ENCODE measurements around the gene SGSH. TPM values are rescaled to one million over a fixed set of nuclear protein-coding genes. Genes with fewer than 3 reads are reported as not detected.
"Not testable (repeated sequence)": the region's sequence is repeated elsewhere in the genome, so short reads cannot be mapped to it uniquely, and the experiment has no call there.

SGSH gene
- total RNA-seq, 1 donor from 2014 or later, result 24.0 TPM

DNA sequence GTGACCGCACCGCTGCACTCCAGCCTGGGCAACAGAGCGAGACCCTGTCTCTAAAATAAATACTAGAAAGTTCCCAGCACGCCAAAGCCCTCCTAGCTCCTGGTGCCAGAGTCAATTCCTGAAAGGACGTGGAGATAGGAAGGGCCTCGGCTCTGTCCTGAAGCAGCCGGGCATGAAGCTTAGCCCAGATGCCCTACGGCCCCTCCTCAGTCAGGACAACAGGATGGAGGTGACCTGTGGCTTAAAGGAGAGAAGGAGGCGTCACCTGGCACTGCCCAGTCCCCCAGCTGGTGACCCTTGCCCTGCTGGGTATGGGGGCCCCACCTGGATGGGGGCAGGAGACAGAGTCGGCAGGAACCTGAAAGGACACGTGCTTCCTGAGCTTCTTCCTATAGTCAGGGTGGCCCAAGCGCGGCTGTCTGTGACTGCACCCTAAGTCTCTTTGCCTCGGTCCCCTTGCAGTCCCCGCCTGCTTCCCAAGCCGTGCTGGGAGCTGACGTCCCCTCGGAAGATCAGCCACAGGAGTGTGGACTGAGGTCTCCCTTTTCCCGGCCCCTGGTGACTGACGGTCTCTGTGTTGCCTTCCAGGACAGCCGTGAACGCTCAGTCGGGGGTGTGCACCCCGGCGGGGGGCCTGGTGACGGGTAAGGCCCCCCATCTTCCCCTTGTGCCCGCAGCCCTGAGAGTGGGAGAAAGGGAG lies 25.6 kb upstream of the SGSH start:
- Histone ChIP-seq H3K9ac (ENCODE audit: low read length) (no peak overlapping the region), H3K4me3 (ENCODE audit: insufficient read depth, low read depth, low read length) (no peak overlapping the region), H3K4me2 (ENCODE audit: low read length) (no peak overlapping the region), H3K27me3 (ENCODE audit: insufficient read depth, low read length) (no peaks in the 10 kb centered on the region), H3K9me3 (ENCODE audit: insufficient read depth, low read depth, low read length) (no peaks in the 10 kb centered on the region), H3K4me1 (ENCODE audit: insufficient read depth, low read length) (no peaks in the 10 kb centered on the region), H4K20me1 (ENCODE audit: insufficient read depth, low read length) (no peaks in the 10 kb centered on the region), H3K36me3 (ENCODE audit: insufficient read depth, low read length) (no peaks in the 10 kb centered on the region), H2AFZ (ENCODE audit: low read depth, low read length) (no peak overlapping the region), H3K27ac (ENCODE audit: low read depth, low read length) (no peak overlapping the region), H3K79me2 (ENCODE audit: insufficient read depth, low read length) (no peaks in the 10 kb centered on the region)
- H3K27ac Mint-ChIP-seq (ENCODE audit: unreplicated experiment), result no peak overlapping the region
- peaks cover 19% of the 10 kb centered on the region for H3K36me3 Mint-ChIP-seq (ENCODE audit: low read depth, unreplicated experiment)
- H3K27me3 Mint-ChIP-seq (ENCODE audit: low read depth, unreplicated experiment), result no peaks in the 10 kb centered on the region
- H3K4me1 Mint-ChIP-seq (ENCODE audit: low read depth, unreplicated experiment), result no peaks in the 10 kb centered on the region
- H3K9me3 Mint-ChIP-seq (ENCODE audit: unreplicated experiment), result no peaks in the 10 kb centered on the region
- DNase-seq (ENCODE audit: low read depth) (no peak), FAIRE-seq (no peak)
- no peak overlapping the region for H3K4me3 Mint-ChIP-seq (ENCODE audit: unreplicated experiment)
- TF ChIP-seq, protein P1, sequence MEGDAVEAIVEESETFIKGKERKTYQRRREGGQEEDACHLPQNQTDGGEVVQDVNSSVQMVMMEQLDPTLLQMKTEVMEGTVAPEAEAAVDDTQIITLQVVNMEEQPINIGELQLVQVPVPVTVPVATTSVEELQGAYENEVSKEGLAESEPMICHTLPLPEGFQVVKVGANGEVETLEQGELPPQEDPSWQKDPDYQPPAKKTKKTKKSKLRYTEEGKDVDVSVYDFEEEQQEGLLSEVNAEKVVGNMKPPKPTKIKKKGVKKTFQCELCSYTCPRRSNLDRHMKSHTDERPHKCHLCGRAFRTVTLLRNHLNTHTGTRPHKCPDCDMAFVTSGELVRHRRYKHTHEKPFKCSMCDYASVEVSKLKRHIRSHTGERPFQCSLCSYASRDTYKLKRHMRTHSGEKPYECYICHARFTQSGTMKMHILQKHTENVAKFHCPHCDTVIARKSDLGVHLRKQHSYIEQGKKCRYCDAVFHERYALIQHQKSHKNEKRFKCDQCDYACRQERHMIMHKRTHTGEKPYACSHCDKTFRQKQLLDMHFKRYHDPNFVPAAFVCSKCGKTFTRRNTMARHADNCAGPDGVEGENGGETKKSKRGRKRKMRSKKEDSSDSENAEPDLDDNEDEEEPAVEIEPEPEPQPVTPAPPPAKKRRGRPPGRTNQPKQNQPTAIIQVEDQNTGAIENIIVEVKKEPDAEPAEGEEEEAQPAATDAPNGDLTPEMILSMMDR (IDR thresholded peaks at IDR 0.05; ENCODE audit: insufficient read depth, low read depth, low read length), result no peak
- no peak for TF ChIP-seq EZH2 (IDR thresholded peaks at IDR 0.05; ENCODE audit: insufficient read depth, low read length)

DNA sequence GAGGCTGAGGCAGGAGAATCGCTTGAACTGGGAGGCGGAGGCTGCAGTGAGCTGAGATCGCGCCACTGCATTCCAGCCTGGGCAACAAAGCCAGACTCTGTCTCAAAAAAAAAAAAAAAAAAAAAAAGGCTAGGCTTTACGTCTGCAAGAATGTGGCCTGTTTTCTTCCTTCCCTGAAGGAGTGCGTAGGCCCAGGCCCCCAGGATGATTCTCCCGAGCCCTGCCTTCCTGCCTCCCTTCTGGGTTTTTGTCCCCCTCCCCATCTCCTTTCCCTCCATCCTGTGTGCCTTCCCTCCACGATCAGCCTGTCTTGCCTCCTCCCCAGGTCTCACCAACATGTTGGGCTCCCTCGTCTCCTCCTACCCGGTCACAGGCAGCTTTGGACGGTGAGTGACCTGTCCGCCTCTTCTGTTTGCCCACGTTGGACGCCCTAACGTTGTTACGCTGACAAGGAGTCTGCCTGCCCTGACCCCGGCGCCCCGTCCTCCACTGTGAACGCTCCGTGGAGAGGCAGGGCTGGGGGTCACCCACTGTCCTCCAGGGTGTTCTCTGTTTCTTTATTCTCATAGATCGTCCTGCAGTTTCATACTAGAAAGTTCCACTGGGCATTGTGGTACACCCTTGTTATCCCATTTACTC lies 24.9 kb upstream of the SGSH start:
- no peak overlapping the region for H3K27ac ChIP-seq (ENCODE audit: low read depth, low read length)
- H3K27me3 ChIP-seq (ENCODE audit: insufficient read depth, low read length), result no peaks in the 10 kb centered on the region
- Mint-ChIP-seq H3K27me3 (ENCODE audit: low read depth, unreplicated experiment) (no peaks in the 10 kb centered on the region), H3K27ac (ENCODE audit: unreplicated experiment) (no peak overlapping the region), H3K9me3 (ENCODE audit: unreplicated experiment) (no peaks in the 10 kb centered on the region), H3K36me3 (ENCODE audit: low read depth, unreplicated experiment) (peaks cover 19% of the 10 kb centered on the region), H3K4me1 (ENCODE audit: low read depth, unreplicated experiment) (no peaks in the 10 kb centered on the region), H3K4me3 (ENCODE audit: unreplicated experiment) (no peak overlapping the region)
- no peaks in the 10 kb centered on the region for H3K36me3 ChIP-seq (ENCODE audit: insufficient read depth, low read length)
- TF ChIP-seq, protein P1 (IDR thresholded peaks at IDR 0.05; ENCODE audit: insufficient read depth, low read depth, low read length), result no peak
- no peak for TF ChIP-seq EZH2 (IDR thresholded peaks at IDR 0.05; ENCODE audit: insufficient read depth, low read length)
- no peak overlapping the region for H3K4me3 ChIP-seq (ENCODE audit: insufficient read depth, low read depth, low read length)
- H4K20me1 ChIP-seq (ENCODE audit: insufficient read depth, low read length), result no peaks in the 10 kb centered on the region
- H3K4me1 ChIP-seq (ENCODE audit: insufficient read depth, low read length), result no peaks in the 10 kb centered on the region
- DNase-seq (ENCODE audit: low read depth) (no peak), FAIRE-seq (no peak)
- H3K4me2 ChIP-seq (ENCODE audit: low read length), result no peak overlapping the region
- H3K9ac ChIP-seq (ENCODE audit: low read length), result no peak overlapping the region
- no peaks in the 10 kb centered on the region for H3K79me2 ChIP-seq (ENCODE audit: insufficient read depth, low read length)
- no peak overlapping the region for H2AFZ ChIP-seq (ENCODE audit: low read depth, low read length)
- H3K9me3 ChIP-seq (ENCODE audit: insufficient read depth, low read depth, low read length), result no peaks in the 10 kb centered on the region

DNA sequence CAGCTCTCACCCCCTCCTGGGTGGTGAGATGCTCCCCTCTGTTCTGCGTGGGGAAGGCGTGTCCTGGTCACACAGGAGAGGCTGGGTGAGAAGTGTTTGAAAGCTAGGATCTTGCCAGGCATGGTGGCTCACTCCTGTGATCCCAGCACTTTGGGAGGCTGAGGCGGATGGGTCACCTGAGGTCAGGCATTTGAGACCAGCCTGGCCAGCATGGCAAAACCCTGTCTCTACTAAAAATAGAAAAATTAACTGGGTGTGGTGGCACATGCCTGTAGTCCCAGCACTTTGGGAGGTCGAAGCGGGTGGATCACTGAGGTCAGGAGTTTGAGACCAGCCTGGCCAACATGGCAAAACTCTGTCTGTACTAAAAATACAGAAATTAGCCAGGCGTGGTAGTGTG lies 24.3 kb upstream of the SGSH start:
- not testable (repeated sequence) for H3K9ac ChIP-seq (ENCODE audit: low read length); H3K9me3 Mint-ChIP-seq (ENCODE audit: unreplicated experiment); H3K4me3 ChIP-seq (ENCODE audit: insufficient read depth, low read depth, low read length); DNase-seq (ENCODE audit: low read depth); H3K4me1 Mint-ChIP-seq (ENCODE audit: low read depth, unreplicated experiment); H3K4me3 Mint-ChIP-seq (ENCODE audit: unreplicated experiment); H2AFZ ChIP-seq (ENCODE audit: low read depth, low read length); H3K4me2 ChIP-seq (ENCODE audit: low read length); H3K27ac Mint-ChIP-seq (ENCODE audit: unreplicated experiment); FAIRE-seq; H3K27me3 ChIP-seq (ENCODE audit: insufficient read depth, low read length); H4K20me1 ChIP-seq (ENCODE audit: insufficient read depth, low read length); H3K27ac ChIP-seq (ENCODE audit: low read depth, low read length); H3K9me3 ChIP-seq (ENCODE audit: insufficient read depth, low read depth, low read length); H3K27me3 Mint-ChIP-seq (ENCODE audit: low read depth, unreplicated experiment); H3K79me2 ChIP-seq (ENCODE audit: insufficient read depth, low read length); H3K4me1 ChIP-seq (ENCODE audit: insufficient read depth, low read length); H3K36me3 ChIP-seq (ENCODE audit: insufficient read depth, low read length)
- H3K36me3 Mint-ChIP-seq (ENCODE audit: low read depth, unreplicated experiment), result peaks cover 19% of the 10 kb centered on the region
